Tibial nerve (tissue), 4 donors: ENCODE data around the gene NPHS1. TPM values are rescaled to one million over a fixed set of nuclear protein-coding genes. Genes with fewer than 3 reads are reported as not detected.

Source experiments
- DNase-seq, 2 donors: peaks; one replicate each; pipeline ENCODE4 v3.0.0-alpha.2; 2019; ENCODE audit warnings: low spot score in 2 of 2
- H3K27ac ChIP-seq, 4 donors: fragments of 200-600 bp; sonication (generic) in 3 of 4; one replicate each; pipeline ENCODE4 v1.5.1; 2017 to 2019; ENCODE audit warnings: mild to moderate bottlenecking in 1 of 4
- H3K27me3 ChIP-seq, 2 donors: fragments of 200-600 bp; sonication (generic) in 1 of 2; one replicate each; pipeline versions ENCODE4 v1.5.1 to v1.6.0; 2017 to 2019
- H3K36me3 ChIP-seq, 3 donors: fragments of 200-600 bp; sonication (generic); one replicate each; pipeline ENCODE4 v1.5.1; 2018 to 2019
- H3K4me1 ChIP-seq, 4 donors: fragments of 200-600 bp; sonication (generic) in 3 of 4; one replicate each; pipeline ENCODE4 v1.5.1; 2017 to 2019
- H3K4me3 ChIP-seq, 4 donors: fragments of 200-600 bp; sonication (generic) in 3 of 4; one replicate each; pipeline ENCODE4 v1.5.1; 2017 to 2019; ENCODE audit warnings: mild to moderate bottlenecking in 1 of 4, moderate library complexity in 1 of 4
- H3K9me3 ChIP-seq, 4 donors: fragments of 200-600 bp; sonication (generic) in 3 of 4; one replicate each; pipeline ENCODE4 v1.5.1; 2017 to 2019
- CTCF ChIP-seq, 5 experiments: fragments of 200-600 bp in 3 of 5; fragments of 450-650 bp in 2 of 5; sonication (generic) in 3 of 5; IDR thresholded peaks; one replicate each; pipeline ENCODE4 v1.5.1; 2016 to 2019; ENCODE audit warnings: antibody characterized with exemption in 5 of 5, mild to moderate bottlenecking in 3 of 5, moderate library complexity in 2 of 5
- EP300 ChIP-seq, 2 donors: sonication (generic); formaldehyde crosslinking; IDR thresholded peaks; one replicate each; pipeline ENCODE4 v1.6.1; 2017; ENCODE audit warnings: antibody characterized with exemption in 2 of 2, mild to moderate bottlenecking in 1 of 2
- POLR2A ChIP-seq, 2 donors: fragments of 450-650 bp; IDR thresholded peaks; one replicate each; pipeline ENCODE4 v1.6.1; 2017; ENCODE audit warnings: antibody characterized with exemption in 2 of 2, mild to moderate bottlenecking in 2 of 2, moderate library complexity in 2 of 2
- WGBS, 2 donors: methylation state at CpG; one replicate each; pipeline ENCODE4 v1.1.5; 2018; 5-methylcytosine and 5-hydroxymethylcytosine counted together
- total RNA-seq, 4 donors: library from RNA; depleted of rRNA; stranded (reverse); fragments of >200 nt; gene quantifications; one replicate each; pipeline ENCODE4 v1.1.0, GENCODE V29; 2016

Gene NPHS1
- total RNA-seq, 4 donors from 2014 or later = not detected

- Histone ChIP-seq H3K36me3 (peaks cover 0 to 61% (median 0%) of the 10 kb centered on the region in 3 donors), H3K4me3 (no peak overlapping the region), H3K27me3 (no peaks in the 10 kb centered on the region), H3K4me1 (no peaks in the 10 kb centered on the region), H3K9me3 (no peaks in the 10 kb centered on the region), H3K27ac (no peak overlapping the region)
- no peak for DNase-seq
- 89 to 94% methylated on average over 9 to 14 of the region's 15 CpGs for WGBS, 2 donors
- TF ChIP-seq CTCF (IDR thresholded peaks at IDR 0.05) = no peak
- no peak for TF ChIP-seq EP300 (IDR thresholded peaks at IDR 0.05)
- TF ChIP-seq POLR2A (IDR thresholded peaks at IDR 0.05) = no peak
Observed at GRCh38 chr19:35787227-35787799, 65.0 kb downstream of the NPHS1 start.

- WGBS, 2 donors = 85% methylated on average over 26 to 31 of the region's 31 CpGs
- Histone ChIP-seq H3K4me1 (no peaks in the 10 kb centered on the region), H3K36me3 (peaks cover 0 to 69% (median 0%) of the 10 kb centered on the region in 3 donors), H3K27me3 (no peaks in the 10 kb centered on the region), H3K4me3 (no peak overlapping the region), H3K9me3 (no peaks in the 10 kb centered on the region), H3K27ac (no peak overlapping the region)
- DNase-seq = no peak
- TF ChIP-seq CTCF (IDR thresholded peaks at IDR 0.05) = no peak
- TF ChIP-seq POLR2A (IDR thresholded peaks at IDR 0.05) = no peak
- no peak for TF ChIP-seq EP300 (IDR thresholded peaks at IDR 0.05)
Observed at GRCh38 chr19:35786299-35787160, 65.8 kb downstream of the NPHS1 start.

- Histone ChIP-seq H3K4me3 (no peak overlapping the region), H3K4me1 (no peaks in the 10 kb centered on the region), H3K9me3 (no peaks in the 10 kb centered on the region), H3K27me3 (no peaks in the 10 kb centered on the region), H3K27ac (no peak overlapping the region), H3K36me3 (peaks cover 0 to 81% (median 0%) of the 10 kb centered on the region in 3 donors)
- TF ChIP-seq EP300 (IDR thresholded peaks at IDR 0.05) = no peak
- TF ChIP-seq POLR2A (IDR thresholded peaks at IDR 0.05) = no peak
- TF ChIP-seq CTCF (IDR thresholded peaks at IDR 0.05) = no peak
- 84 to 96% methylated on average over 9 to 10 of the region's 10 CpGs for WGBS, 2 donors
- DNase-seq = no peak
Observed at GRCh38 chr19:35785339-35785627, 67.0 kb downstream of the NPHS1 start.

GRCh38 chr19:35784503-35785338 lies 67.6 kb downstream of the NPHS1 start:
- DNase-seq = no peak
- WGBS, 2 donors = 78 to 82% methylated on average over 17 to 33 of the region's 45 CpGs
- peaks cover 0 to 87% (median 0%) of the 10 kb centered on the region in 3 donors for H3K36me3 ChIP-seq
- no peak overlapping the region for H3K27ac ChIP-seq
- no peaks in the 10 kb centered on the region for H3K4me1 ChIP-seq
- no peaks in the 10 kb centered on the region for H3K9me3 ChIP-seq
- no peak for TF ChIP-seq POLR2A (IDR thresholded peaks at IDR 0.05)
- TF ChIP-seq CTCF (IDR thresholded peaks at IDR 0.05) = no peak
- TF ChIP-seq EP300 (IDR thresholded peaks at IDR 0.05) = no peak
- H3K27me3 ChIP-seq = no peaks in the 10 kb centered on the region
- H3K4me3 ChIP-seq = no peak overlapping the region
